H7 (cell line): ENCODE data around the gene BTAF1. TPM values are rescaled to one million over a fixed set of nuclear protein-coding genes. Genes with fewer than 3 reads are reported as not detected.
"Not testable (repeated sequence)": the region's sequence is repeated elsewhere in the genome, so short reads cannot be mapped to it uniquely, and the experiment has no call there.

Experiments
- DNase-seq: peaks from one replicate; pipeline ENCODE4 v3.0.0; 2012
- H3K27me3 ChIP-seq: 2 replicates; pipeline ENCODE4 v1.6.0; 2011; ENCODE audit warnings: mild to moderate bottlenecking, low read length; ENCODE audit not compliant: control insufficient read depth, insufficient read depth
- H3K36me3 ChIP-seq: replicated peaks from 2 replicates; pipeline ENCODE4 v1.5.1; 2011; ENCODE audit warnings: low read length; ENCODE audit not compliant: control insufficient read depth, insufficient read depth
- H3K4me3 ChIP-seq: 2 replicates; pipeline ENCODE4 v1.5.1; 2011; ENCODE audit warnings: low read depth, mild to moderate bottlenecking, control low read depth, low read length, moderate library complexity; ENCODE audit not compliant: insufficient read depth
- total RNA-seq: library from RNA; depleted of rRNA; stranded (reverse); fragments of >200 nt; shearing (Covaris generic); gene quantifications from 2 replicates; pipeline ENCODE4 v1.2.3, GENCODE V29; 2014

Gene BTAF1
- total RNA-seq, 1 experiment from 2014 or later, result 23.8 TPM

DNA sequence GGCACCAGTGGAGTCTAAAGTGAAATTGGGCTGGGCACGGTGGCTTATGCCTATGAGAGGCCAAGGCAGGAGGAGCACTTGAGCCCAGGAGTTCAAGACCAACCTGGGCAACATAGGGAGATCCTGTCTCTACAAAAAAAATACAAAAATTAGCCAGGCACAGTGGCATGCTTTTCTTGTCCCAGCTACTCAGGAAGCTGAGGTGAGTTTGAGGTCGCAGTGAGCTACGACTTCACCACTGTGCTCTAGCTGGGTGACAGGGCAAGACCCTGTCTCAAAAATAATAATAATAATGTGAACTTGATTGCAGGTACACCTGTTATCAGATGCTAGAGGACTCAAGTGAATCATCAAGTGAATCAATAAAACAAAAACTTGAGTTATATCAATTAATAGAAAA, 108.0 kb downstream of the BTAF1 start:
- Histone ChIP-seq H3K4me3 (no peak overlapping the region), H3K36me3 (peaks cover 6% of the 10 kb centered on the region), H3K27me3 (no peaks in the 10 kb centered on the region)
- no peak for DNase-seq

DNA sequence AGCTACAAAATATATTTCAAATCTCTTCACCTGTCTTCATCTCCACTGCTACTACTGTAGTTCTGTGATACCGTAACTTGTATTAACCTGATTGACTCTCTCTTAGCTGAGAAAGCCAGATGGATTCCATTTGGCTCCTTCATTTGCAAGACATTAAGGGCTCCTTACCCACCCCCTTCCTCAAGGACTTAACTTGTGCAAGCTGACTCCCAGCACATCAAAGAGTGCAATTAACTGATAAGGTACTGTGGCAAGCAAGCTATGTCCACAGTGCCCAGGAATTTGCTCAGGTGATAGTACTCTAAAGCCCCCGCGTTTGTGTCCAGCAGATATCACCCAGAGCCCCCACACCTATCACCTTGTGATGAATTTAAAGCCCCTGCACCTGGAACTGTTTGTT, 109.5 kb downstream of the BTAF1 start:
- not testable (repeated sequence) for H3K4me3 ChIP-seq, DNase-seq, H3K27me3 ChIP-seq, H3K36me3 ChIP-seq

DNA sequence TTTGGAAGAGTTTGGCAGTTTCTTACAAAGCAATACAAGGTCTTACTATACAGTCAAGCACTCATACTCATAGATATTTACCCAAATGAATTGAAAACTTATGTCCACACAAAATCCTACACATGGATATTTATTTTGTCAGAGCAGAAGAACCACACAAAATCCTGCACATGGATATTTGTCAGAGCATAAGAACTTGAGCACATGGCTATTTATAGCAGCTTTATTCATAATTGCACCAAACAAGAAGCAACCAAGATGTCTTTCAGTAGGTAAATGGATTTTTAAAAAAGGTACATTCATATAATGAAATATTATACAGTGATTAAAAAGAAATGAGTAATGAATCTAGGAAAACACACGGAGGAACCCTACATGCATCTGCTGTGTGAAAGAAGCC, 115.4 kb downstream of the BTAF1 start:
- Histone ChIP-seq H3K4me3 (no peak overlapping the region), H3K36me3 (no peaks in the 10 kb centered on the region), H3K27me3 (no peaks in the 10 kb centered on the region)
- DNase-seq, result no peak

GRCh38 chr10:92042541-92042940, 119.0 kb downstream of the BTAF1 start:
- Histone ChIP-seq H3K4me3 (no peak overlapping the region), H3K27me3 (no peaks in the 10 kb centered on the region), H3K36me3 (no peaks in the 10 kb centered on the region)
- no peak for DNase-seq

- Histone ChIP-seq H3K4me3 (peak overlapping the region; percentile 25; the same call in 1 of the 2 replicates), H3K36me3 (no peaks in the 10 kb centered on the region), H3K27me3 (no peaks in the 10 kb centered on the region)
- peak; percentile 75 for DNase-seq
Measured at GRCh38 chr10:92045641-92046106, 122.1 kb downstream of the BTAF1 start.

DNA sequence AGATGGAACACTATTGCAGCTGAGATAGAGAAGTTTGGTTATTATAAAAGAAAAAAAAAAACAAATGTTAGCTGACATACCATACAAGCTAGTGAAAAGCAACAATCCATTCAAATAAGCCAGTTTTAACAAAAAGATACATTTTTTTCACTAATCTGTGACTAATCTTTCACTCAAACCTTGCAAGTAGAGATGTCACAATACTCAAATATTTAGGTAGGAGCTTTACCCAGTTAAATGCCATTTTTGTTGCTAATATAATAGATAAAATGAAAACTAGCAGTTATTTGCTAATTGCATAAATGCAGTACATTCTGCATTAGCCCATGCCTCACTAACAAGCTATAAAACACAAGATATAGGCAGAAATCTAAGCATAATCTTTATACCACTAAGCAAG, 123.6 kb downstream of the BTAF1 start:
- no peaks in the 10 kb centered on the region for H3K27me3 ChIP-seq
- DNase-seq, result no peak
- no peak overlapping the region for H3K4me3 ChIP-seq
- H3K36me3 ChIP-seq, result no peaks in the 10 kb centered on the region

GRCh38 chr10:92052088-92052487, 128.5 kb downstream of the BTAF1 start:
- DNase-seq, result peak; percentile 18

DNA sequence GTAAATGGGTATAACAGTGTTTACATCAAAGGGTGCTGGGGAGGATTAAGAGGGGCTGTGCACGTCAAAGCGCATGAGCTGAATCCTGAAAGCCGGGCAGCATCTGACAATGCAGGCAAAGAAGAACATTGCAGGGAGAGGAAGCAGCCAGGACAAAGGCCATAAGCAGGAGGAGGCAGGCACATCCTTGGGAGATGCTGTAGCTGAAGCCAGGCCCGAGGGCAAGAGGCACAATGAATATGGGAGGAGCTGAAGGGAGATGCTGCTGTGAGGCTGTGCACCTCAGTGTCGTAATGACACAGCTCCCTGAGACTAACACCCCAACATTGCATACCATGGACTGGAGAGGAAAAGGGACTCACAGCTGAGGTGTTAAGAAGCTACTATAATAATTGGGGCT, 129.2 kb downstream of the BTAF1 start:
- Histone ChIP-seq H3K4me3 (no peak overlapping the region), H3K36me3 (no peaks in the 10 kb centered on the region), H3K27me3 (no peaks in the 10 kb centered on the region)
- peak; percentile 18 for DNase-seq

More at GRCh38 chr10:92052088-92052487, 128.5 kb downstream of the BTAF1 start:
- no peaks in the 10 kb centered on the region for H3K27me3 ChIP-seq
- H3K4me3 ChIP-seq, result no peak overlapping the region
- H3K36me3 ChIP-seq, result no peaks in the 10 kb centered on the region

DNA sequence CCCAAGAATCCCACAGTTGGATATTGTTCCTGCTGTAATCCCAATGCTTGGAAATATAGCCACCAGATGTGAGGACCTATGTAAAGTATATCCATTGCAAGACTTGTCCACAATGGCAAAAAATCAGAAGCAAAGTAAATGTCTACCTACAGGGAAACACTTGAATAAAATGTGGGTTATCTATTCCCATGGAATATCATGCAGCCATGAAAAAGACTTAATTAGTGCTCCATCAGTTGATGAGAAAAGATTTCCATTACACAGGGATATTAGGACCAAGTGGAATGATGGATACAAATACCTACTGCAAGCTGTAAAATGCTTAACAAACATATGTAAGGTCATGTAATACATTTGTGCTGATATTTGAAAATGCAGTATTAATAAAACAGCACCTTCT, 131.2 kb downstream of the BTAF1 start:
- DNase-seq, result no peak
- Histone ChIP-seq H3K36me3 (no peaks in the 10 kb centered on the region), H3K4me3 (no peak overlapping the region), H3K27me3 (no peaks in the 10 kb centered on the region)

GRCh38 chr10:92062273-92062672, 138.7 kb downstream of the BTAF1 start:
- H3K36me3 ChIP-seq, result no peaks in the 10 kb centered on the region
- no peaks in the 10 kb centered on the region for H3K27me3 ChIP-seq
- DNase-seq, result no peak
- no peak overlapping the region for H3K4me3 ChIP-seq

DNA sequence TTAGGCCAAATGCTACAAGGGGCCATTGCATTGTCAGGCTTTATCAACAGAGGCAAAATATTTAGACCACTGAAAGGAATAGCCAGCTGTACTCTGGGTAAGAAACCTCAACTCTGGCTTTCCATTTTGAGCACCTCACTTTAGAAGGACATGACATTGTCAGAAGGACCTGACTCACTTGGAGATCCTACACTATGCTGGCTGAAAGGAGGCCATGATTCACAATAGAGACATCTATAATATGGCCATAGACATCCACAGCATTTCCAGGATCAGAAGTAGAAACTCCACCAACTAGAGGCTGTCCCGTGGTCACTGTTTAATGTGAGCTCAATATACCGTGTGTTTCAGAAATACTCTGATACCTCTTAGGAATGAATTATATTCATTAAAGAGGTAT, 140.9 kb downstream of the BTAF1 start:
- Histone ChIP-seq H3K4me3 (no peak overlapping the region), H3K27me3 (no peaks in the 10 kb centered on the region), H3K36me3 (no peaks in the 10 kb centered on the region)
- no peak for DNase-seq

DNA sequence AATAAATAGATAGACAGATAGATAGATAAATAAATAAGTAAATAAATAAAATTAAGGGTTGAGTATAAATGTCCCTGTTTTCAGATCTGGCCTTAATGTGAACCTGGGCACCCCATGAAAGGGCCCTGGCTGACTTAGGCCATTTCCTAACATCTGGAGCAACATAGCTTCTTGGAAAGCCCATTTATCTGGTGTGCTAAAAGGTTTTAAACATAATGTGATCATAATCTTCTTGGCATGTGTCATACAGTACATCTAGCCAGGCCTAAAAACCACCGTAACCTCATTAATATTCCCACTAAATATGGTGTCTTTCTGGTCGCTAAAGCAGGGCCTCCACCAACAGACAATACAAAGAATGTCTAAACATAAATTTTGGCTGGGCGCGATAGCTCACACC, 142.8 kb downstream of the BTAF1 start:
- H3K4me3 ChIP-seq, result no peak overlapping the region
- no peak for DNase-seq
- H3K36me3 ChIP-seq, result no peaks in the 10 kb centered on the region
- no peaks in the 10 kb centered on the region for H3K27me3 ChIP-seq

- Histone ChIP-seq H3K4me3 (no peak overlapping the region), H3K27me3 (no peaks in the 10 kb centered on the region), H3K36me3 (no peaks in the 10 kb centered on the region)
- DNase-seq, result no peak
Measured at GRCh38 chr10:92068900-92069299, 145.3 kb downstream of the BTAF1 start.

DNA sequence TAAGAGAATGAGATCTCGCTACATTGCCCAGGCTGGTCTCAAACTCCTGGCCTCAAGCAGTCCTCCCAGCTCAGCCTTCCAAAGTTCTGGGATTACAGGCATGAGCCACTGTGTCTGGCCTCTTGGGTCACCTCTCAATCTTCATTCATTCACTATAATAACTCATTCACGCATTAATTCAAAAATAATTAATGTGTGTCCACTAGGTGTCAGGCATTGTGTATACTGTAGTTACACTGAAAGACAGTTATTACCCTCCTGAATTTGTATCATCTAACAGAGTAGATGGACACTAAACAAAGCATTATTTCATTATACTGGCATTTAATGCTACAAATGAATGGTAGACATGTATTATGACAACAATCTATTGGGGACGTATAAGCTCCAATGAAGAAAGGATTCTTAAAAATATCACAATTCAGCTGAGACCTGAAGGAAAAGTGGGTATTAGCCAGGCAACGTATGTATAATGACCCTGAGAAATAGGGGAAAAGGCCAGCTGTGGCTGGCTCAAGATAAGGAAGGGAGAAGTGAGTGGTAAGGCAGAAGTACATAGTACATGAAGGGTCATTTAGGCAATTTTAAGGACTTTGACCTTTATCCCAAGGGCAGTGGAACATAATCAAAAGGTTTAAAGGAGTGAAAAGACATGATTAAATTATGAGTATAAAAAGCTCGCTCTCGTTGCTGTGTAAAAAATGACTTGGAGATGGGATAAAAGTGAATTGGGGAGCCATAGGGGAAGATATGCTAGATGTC, 150.7 kb downstream of the BTAF1 start:
- no peaks in the 10 kb centered on the region for H3K27me3 ChIP-seq
- no peak overlapping the region for H3K4me3 ChIP-seq
- no peaks in the 10 kb centered on the region for H3K36me3 ChIP-seq
- DNase-seq, result no peak

DNA sequence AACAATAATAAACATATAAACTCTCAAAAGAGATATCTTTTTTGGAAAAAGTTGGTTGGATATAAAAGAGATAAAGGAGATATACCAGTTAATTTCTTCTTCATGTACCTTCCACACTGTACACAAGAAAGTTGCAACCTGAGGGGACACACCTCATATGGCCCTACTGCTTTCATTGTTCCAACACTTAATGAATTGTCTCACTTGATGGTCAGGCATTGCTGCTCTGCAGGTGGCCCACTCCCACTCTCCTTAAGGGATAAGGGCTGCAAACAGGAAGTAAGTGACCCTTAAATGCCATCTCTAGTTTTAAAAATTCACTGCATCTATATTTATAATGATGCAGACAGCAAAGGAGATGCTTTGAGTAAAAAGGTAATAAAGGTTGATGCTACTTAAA, 152.3 kb downstream of the BTAF1 start:
- no peak for DNase-seq
- H3K4me3 ChIP-seq, result no peak overlapping the region
- no peaks in the 10 kb centered on the region for H3K27me3 ChIP-seq
- no peaks in the 10 kb centered on the region for H3K36me3 ChIP-seq

DNA sequence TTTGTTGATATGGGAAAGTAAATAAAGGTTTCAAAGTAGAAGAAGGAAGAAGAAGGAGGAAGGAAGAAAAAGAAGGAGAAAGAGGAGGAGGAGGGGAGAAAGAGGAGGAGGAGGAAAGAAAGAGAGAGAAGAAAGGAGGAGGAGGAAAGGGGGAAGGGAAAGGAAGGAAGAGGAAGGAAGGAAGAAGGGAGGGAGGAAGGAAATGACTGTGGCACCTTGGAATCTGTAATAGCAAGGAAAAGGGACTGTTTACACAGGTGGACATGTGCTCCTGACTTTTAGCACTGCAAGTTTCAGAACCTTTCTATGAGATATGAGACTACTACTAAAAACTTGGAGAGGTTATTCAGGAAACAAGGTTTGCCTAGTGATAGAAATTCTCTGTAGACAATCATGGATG, 153.2 kb downstream of the BTAF1 start:
- DNase-seq, result no peak
- Histone ChIP-seq H3K27me3 (no peaks in the 10 kb centered on the region), H3K36me3 (no peaks in the 10 kb centered on the region), H3K4me3 (no peak overlapping the region)
